ENCODE results near the gene TKFC.
"Not testable (repeated sequence)": the region's sequence is repeated elsewhere in the genome, so short reads cannot be mapped to it uniquely, and the experiment has no call there.

TKFC gene

DNA sequence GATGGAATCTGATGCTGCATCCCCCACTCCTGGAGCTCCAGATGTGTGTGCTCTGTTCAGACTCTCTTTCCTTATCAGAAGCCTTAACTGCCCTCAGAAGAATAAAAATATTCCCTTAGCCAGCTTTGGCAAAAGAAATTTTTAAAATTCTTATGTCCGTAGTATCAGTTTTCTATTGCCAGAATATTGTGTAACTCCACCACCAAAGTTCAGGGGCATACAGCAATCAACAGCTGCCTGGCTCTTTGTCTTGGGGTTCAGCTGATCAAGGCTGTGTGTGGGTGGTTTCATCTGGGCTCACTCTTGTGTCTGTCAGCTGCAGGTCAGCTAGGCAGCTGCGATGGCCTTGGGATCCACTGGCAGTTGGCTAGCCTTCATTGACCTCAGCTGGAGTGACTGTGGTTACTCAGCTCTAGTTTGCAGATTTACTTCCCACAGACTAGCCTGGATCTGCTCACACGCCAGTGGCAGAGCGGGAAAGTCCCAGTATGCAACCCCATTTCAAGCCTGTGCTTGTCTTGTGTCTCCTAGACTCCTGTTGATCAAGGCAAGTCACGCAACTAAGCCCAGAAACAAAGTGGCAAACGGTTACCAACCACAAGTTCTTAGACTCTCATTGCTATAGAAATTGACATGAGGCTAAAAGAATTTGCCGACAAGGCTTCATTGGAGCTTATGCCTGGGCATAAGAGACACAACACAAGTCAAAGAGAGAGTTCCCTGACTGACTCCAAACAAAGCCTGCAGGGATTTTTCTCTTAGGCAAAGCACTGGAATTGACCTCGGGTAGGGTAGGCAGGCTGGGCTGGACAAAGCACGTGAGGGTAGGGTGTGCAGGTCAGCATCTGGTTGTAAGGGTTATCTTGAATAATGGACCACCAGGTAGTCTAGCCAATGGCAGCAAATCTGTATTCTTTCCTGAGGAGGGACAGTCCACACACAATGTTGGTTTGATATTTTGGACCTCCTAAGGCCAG, 36.6 kb downstream of the TKFC start:
- peak; percentile 67 for DNase-seq (ENCODE audit: low read depth)

DNA sequence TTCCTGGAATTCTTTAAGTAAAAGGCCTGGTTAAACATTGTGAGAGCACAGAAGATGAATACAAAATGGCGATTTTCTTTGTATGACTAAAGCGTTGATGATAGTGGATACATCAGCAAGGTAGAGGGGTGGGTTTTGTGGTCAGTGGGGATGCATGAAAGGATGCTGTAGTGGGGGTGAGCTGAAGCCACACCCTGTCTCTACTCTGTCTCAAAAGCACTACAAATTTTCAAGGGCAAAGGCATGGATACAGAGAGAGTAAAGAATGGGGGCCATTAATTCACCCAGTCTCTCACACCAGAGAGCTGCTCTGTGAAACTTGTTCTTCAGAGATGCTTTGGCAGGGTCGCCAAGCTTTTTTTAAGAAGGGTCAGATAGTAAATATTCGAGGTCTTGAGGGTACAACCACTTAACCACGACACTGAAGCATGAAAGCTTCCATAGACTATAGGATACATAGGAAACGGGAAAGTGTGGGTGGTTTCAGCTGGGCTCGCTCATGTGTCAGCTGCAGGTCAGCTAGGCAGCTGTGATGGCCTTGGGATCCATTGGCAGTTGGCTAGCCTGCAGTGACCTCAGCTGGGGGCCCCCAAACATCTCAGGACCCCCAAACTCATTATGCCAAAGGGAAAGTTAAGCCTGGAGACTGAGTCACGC, 37.4 kb downstream of the TKFC start:
- DNase-seq (ENCODE audit: low read depth), result no peak

DNA sequence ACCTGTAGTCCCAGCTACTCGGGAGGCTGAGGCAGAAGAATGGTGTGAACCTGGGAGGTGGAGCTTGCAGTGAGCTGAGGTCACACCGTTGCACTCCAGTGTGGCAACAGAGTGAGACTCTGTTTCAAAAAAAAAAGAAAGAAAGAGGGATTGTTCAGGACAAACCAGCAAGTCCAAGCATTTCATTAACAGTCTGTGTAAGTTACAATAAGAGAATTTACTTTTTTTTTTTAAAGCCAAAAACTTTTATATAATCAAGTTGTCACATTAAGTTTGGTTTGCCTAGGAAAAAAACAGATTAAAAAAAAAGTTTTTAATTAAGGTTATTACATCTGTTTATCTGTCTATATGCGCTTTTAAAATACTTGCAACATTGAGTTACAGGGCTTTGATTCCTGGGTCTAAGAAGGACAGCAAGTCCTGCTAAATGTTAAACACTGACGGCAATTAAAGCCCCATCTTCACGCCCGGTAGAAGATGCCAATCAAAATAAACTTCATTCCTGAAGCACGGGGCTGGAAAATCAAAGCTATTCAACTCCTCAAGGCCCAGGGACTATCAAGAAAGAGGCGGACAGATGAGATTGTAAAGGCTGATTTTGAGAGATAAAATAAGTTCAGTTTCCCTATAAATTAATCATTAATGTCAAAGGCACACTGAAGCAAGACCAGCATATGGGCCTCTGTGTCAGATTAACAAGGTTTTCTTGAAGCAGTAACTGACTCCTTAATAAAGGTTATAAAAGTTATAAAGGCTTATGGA, 39.8 kb downstream of the TKFC start:
- no peak for DNase-seq (ENCODE audit: low read depth)

DNA sequence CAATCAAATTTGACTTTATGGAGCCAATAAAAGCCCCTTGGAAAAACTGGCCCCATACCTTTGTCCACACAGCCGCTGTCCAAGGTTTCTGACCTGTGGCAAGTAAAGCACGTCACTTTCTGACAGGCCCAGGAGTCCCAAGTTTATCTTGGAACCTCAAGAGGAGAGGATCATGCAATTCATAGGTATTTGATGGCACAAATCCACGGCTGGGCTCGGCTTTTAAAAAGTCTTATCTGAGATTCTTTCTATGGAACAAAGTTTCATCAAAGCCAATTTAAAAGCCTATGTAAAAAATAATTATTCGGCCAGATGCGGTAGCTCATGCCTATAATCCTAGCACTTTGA, 42.7 kb downstream of the TKFC start:
- DNase-seq (ENCODE audit: low read depth), result no peak

DNA sequence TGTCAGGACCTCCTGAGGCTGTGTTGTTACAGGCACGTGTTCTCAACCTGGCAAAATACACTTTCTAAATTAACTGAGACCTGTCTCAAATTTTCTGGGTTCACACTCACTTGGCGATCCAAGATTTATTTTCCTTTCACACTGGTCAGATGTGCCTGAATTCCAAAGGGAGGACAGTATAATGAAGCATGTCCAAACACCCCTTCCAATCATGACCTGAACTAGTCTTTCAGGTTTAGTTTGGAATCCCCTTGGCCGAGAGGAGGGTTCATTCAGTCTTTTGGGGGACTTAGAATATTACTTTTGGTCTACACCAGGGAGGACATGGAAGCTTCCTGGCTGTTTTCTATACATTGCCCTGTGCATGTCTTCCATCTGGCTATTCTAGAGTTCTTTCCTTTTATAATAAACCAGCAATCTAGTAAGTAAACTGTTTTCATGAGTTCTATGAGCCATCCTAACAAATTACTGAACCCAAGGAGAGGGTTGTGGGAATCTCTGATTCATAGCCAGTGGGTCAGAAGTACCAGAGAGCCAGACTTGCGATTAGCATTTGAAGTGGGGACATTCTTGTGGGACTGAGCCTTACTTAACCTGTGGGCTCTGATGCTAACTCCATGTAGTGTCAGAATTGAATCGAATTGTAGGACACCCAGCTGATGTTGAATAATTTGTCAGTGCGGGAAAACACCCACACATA, 44.6 kb downstream of the TKFC start:
- no peak for DNase-seq (ENCODE audit: low read depth)

DNA sequence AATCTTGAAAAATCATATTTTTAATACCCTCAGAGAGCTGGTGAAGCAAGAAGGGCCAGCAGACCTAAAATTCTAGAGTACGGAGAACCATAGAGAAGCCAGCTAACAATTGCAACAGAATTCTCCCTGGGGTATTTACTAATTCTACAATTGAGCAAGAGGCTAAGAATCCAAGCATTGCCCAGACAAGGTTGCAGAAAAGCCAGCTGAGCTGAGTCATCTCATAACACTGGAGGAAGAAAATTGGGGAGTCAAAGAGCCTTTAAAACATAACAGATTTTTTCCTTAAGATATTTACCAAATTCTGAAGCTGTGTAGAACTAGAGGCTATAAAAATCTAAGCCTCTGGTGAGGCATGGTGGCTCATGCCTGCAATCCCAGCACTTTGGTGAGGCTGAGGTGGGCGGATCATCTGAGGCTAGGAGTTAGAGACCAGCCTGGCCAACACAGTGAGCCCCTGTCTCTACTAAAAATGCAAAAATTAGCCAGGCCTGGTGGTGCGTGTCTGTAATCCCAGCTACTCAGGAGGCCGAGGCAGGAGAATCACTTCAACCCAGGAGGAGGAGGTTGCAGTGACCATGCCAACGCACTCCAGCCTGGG, 45.8 kb downstream of the TKFC start:
- DNase-seq (ENCODE audit: low read depth), result peak; percentile 93

DNA sequence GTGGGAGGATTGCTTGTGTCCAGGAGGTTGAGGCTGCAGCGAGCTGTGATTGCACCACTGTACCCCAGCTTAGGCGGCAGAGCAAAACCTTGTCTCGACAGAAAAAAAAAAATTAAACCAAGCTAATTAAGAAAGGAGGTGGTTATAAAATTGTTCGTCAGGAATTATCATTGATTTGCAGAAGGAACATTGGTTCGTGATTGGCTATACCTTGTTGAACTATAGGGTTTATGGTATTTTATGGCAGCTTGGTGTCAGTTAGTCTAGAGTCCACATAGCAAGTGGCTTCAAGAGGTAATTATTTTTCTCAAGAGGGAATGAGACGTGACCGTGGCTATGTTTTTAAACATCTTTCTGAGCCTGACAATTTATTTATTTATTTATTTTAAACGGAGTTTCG, 47.9 kb downstream of the TKFC start:
- no peak for DNase-seq (ENCODE audit: low read depth)

DNA sequence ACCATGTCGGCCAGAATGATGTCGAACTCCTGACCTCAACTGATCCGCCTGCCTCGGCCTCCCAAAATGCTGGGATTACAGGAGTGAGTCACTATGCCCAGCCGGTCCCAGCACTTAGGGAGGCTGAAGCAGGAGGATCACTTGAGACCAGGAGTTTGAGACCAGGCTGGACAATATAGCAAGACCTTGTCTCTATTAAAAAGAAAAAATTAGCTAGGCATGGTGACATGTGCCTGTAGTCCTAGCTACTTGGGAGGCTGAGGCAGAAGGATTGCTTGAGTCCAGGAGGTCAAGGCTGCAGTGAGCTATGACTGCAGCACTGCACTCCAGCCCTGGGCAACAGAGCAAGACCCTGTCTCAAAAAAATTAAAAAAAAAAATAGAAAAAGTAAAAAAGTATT, 50.8 kb downstream of the TKFC start:
- DNase-seq (ENCODE audit: low read depth), result not testable (repeated sequence)

DNA sequence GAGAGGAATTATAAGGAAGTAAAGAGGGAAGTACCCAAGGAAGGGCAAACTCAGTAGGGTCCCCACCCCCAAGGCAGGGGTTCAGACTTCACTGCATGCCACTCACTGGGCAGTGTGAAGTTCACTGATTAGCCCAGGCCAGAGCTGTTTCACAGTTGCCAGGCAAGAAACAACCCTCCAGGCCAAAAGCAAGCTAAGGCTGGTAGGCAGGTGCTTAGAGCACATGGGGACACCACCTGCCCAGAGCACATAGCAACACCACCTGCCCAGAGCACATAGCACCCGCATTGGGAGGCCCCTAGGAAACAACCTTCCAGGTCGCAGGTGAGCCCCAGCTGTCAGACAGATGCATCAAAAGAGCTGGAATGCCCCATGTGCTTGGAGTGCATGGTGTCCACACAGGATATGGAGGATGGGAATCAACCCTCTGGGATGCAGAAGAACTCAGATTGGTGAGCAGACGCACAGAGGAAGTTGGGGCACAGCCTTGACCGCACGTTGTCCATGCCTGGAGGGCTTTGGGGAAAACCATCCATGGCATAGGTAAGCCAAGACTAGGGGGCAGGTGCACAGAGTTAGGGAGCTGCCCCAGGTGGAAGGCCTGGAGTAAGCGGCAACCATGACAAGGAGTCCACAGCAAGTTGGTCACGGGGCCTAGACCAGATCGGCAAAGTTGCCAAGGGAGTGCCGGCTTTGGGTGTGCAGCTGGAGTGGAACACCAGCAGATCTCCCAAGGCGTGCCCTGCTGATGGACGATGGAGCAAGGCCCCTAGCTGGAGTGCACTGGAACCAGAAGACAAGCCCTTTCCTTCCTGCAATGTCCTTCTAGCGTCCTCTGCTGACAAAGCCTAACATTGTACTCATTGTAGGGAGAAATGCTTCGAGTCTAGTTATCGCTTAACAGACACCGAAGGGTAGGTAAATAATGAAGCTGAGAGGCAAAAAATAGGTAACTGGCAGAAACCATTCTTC, 51.5 kb downstream of the TKFC start:
- DNase-seq (ENCODE audit: low read depth), result no peak

DNA sequence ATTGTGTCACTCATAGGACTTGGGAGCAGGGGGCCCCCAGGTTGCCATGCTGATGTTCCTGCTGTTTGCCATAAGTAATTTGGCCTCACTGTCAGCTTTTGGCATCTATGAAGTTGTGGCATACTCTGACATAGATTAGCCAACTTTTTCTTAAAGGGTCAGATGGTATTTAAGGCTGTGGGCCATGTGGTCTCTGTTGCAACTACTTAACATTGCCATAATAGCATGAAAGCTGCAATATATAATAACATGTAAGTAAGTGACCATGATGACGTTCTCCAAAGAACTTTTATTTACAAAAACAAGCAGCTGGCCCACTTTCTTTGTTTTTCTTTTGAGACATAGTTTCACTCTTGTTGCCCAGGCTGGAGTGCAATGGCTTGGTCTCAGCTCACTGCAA, 57.1 kb downstream of the TKFC start:
- DNase-seq (ENCODE audit: low read depth), result no peak

DNA sequence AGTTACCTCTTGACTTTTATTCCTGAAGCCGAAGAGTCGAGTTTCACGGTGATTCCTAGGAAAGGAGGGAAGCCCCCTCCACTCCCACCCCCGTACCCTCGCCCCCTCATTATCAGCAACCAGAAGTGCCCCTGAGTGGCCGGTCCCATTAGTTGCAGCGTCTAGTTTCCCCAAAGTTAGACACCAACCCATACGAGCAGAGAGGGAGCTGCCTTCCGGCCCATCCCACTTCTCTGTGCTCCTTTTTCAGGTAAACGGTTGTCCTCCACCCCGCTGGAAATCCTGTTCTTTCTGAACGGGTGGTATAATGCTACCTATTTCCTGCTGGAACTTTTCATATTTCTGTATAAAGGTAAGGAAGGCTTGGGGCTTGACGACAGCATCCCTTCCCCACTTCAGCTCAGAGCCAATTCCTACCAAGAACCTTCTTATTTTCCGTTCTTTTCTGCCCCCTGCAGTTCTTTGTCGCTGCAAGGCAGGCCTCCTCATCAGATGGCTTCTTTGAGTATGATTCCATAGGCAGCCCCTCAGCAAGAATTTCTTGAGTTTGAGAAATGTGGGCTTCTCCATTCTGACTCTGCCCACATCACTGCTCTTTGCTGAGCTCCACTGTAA, 60.1 kb downstream of the TKFC start:
- no peak for DNase-seq (ENCODE audit: low read depth)
